Stimulated activated naive CD4-positive, alpha-beta T cell treated with Interleukin-2 at 50 U/mL for 16 hours (primary cell): Measurements from ENCODE around the gene SPATA45.
"Not testable (repeated sequence)": the region's sequence is repeated elsewhere in the genome, so short reads cannot be mapped to it uniquely, and the experiment has no call there.

Experiments
- DNase-seq: peaks from one replicate; lab custom pipeline; 2025; lab: John Stamatoyannopoulos, UW

The SPATA45 gene

DNA sequence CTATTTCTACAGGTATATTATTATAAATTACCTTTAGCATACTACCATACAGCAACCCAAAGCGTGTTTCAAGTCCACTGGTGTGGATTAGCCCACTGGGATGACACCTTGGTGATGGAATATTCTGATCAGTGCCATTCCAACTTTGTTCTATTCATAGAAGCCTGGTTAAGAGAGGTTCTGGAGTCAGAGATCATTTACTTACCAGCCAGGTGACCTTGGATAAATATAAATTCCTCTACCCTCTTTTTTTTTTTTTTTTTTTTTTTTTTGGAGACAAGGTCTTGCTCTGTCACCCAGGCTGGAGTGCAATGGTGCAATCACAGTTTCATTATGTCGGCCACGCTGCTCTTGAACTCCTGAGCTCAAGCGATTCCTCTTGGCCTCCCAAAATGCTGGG, at the start of gene SPATA45:
SPATA45 (minus strand) TSS at position 101 of the 400 bp plus-strand sequence. CDS start 11,500 bp downstream, outside the sequence.
- DNase-seq = no peak

DNA sequence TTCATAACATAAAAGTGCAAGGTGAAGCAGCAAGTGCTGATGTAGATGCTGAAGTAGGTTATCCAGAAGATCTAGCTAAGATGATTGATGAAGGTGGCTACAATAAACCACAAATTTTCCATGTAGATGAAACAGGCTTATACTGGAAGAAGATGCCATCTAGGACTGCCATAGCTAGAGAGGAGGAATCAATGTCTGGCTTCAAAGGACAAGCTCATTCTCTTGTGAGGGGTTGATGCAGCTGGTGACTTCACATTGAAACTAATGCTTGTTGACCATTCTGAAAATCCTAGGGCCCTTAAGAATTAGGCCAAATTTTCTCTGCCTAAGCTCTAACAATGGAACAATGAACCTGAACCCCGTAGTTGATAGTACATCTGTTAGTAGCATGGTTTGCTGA, 44.7 kb upstream of the SPATA45 start:
- DNase-seq = no peak

DNA sequence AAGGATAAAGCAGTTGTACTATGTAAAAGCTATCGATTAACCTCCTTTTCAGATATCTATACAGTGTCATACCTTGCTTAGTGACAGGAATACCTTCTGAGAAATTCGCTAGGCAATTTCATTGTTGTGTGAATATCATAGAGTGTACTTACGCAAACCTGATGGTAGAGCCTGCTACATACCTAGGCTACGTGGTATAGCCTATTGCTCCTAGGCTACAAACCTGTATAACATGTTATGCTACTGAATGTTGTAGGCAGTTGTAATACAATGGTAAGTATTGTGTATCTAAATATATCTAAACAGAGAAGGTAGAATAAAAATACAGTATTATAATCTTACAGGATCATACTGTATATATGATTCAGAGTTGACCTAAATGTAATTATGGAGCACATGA, 37.1 kb upstream of the SPATA45 start:
- no peak for DNase-seq

DNA sequence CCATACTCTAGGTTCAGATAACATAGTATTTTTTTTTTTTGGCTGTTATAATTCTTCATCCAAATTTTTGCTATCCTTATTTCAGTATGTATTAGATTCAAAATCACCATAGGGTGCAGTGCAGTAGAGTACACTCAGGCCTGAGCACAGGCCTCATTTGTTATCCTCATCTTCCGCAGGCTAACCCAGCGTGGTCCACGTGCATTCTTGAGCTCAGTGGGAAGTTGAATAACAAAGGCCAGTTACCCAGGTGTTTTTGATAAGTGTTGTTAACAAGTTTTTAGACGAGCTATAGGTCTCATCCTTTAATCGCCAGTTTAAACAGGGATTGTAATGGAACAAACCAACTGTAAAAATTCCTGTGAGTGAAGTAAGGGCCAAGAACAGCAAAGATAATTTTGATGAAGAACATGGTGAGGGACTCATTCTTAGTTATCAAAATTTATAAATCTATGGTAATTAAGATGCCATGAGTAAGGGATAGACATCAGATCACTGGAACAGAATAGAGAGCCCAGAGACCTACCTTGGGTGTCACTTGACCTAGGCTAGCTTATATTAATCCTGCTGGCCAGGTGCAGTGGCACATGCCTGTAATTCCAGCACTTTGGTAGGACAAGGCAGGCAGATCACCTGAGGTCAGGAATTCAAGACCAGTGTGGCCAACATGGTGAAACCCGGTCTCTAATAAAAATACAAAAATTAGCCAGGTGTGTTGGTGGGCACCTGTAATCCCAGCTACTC, 32.7 kb upstream of the SPATA45 start:
- no peak for DNase-seq

- DNase-seq = no peak
Observed at GRCh38 chr1:212878418-212878817, 31.0 kb upstream of the SPATA45 start.

DNA sequence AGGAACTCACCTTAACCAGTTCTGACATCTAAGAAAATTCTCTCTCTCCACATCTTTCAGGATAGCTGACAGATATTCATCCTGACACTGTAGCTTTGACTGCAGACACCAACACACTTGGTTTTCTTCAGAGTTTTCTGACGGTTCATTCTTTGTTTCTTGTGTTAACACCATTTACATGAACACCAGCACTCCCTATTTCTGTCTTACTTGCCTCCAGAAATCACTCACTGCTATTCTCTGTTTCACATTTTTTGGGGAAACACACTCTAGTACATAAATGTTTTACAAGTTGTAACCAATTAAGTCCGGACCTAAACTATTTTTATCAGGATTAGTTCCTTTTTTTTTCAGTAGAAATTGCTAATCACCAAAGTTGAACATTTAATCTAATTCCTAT, 26.1 kb upstream of the SPATA45 start:
- DNase-seq = no peak

- DNase-seq = no peak
Observed at GRCh38 chr1:212871976-212872375, 24.5 kb upstream of the SPATA45 start.

- DNase-seq = no peak
Observed at GRCh38 chr1:212867192-212867591, 19.7 kb upstream of the SPATA45 start.

GRCh38 chr1:212864201-212864600, 16.8 kb upstream of the SPATA45 start:
- no peak for DNase-seq

DNA sequence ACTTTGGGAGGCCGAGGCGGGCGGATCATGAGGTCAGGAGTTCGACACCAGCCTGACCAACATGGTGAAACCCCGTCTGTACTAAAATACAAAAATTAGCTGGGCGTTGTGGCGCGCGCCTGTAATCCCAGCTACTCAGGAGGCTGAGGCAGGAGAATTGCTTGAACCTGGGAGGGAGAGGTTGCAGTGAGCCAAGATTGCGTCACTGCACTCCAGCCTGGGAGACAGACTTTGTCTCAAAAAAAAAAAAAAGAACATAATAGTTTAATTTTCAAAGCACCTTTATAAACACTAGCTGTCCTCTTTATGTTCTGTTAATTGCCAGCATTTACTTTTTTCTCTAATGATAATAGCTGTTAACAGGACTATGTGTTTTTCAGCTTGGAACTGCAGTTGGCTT, 15.9 kb upstream of the SPATA45 start:
- DNase-seq = not testable (repeated sequence)

DNA sequence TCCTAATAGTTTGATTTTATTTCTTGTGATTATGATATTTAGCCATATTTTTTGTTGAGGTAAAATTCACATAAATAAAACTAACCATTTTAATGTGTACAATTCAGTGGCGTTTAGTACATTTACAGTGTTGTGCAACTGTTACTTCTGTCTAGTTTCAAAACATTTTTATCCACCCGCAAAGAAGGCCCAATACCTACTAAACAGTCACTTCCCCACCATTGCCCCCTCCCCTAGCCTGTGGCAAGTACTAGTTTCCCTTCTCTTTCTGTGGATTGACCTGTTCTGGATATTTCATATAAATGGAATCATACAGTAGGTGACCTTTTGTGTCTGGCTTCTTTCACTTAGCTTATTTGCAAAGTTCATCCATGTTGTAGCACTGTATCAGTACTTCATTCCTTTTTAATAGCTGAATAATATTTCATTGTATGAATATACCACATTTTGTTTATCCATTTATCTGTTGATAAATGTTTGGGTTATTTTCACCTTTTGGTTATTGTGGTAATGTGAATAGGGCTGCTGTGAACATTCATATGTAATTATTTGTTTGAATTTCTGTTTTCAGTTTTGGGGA, 14.8 kb upstream of the SPATA45 start:
- no peak for DNase-seq

DNA sequence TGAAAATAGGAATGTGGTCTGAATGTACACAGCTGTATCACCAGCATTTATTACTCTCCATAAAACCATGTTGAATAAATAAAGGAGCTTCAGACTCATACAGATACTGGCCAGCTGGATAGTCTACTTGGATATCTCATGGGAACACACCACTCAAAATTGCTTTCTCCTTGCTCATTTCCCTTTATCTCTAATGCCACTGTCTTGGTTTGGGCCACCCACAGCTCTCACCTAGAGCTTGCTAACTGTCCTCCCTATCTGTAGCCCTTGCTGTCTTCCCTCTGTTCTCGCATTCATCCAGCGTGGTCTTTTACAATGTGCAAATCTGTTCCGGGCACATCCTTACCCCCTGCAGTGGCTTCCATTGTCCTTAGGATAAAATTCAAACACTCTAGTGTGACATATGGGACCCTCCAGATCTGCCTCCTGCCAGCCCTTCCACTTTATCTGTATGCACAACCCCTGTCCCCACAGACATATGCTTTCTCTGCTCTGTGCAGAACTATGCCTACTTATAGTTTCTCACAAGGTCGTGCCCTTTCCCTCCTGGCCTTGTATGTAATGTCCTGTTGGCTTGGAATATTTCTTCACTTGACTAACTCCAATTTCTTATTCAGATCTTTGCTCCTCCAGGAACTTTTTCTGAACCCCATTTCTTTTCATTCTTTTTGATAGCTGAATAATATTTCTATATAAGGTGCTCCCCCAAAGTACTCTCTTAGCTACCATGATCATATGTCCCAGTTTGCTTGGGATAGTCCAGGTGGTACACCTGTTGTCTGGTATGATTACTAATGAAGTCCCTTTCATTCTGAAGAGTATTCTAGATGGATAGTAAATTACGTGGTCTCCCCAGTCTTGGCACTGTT, 13.5 kb upstream of the SPATA45 start:
- no peak for DNase-seq

DNA sequence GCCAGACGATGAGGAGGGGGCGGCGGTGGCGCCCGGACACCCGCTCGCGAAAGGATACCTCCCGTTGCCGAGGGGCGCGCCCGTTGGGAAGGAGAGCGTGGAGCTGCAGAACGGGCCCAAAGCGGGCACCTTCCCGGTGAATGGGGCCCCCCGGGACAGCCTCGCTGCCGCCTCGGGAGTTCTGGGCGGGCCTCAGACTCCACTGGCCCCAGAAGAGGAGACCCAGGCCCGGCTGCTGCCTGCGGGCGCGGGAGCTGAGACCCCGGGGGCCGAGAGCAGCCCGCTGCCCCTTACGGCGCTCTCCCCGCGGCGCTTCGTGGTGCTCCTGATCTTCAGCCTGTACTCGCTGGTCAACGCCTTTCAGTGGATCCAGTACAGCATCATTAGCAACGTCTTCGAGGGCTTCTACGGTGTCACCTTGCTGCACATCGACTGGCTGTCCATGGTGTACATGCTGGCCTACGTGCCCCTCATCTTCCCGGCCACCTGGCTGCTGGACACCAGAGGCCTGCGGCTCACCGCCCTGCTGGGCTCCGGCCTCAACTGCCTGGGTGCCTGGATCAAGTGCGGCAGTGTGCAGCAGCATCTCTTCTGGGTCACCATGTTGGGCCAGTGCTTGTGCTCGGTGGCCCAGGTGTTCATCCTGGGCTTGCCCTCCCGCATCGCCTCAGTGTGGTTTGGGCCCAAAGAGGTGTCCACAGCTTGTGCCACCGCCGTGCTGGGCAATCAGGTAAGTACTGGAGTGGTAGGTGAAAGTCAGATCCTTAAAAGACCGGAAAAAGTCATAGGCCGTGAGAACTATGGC, 11.2 kb upstream of the SPATA45 start:
- DNase-seq = no peak

GRCh38 chr1:212857992-212858460, 10.6 kb upstream of the SPATA45 start, which contains the start of gene FLVCR1:
TSS of gene FLVCR1 (plus strand) at chr1:212858275. CDS start at chr1:212858453, 178 bp downstream.
- DNase-seq = peak; percentile 95

DNA sequence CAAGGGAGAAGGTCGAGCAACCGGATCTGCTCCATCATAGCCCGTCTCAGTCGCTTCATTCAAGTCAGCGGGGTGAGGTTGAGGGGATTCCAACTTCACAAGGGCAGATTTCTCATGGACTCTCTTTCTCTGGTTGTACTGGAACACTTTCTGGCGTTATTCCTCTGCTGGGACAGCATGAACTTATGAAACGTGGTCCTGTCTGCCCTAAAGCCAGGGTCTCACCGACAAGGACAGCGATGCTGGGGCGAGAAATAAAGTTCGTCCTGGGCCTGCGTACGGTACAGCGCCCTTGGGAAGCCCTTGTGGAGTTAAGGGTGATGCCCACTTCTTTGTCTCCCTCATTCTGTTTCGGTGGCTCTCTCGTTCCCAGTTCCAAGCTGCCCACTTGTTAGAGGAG, 9.3 kb upstream of the SPATA45 start:
- no peak for DNase-seq

DNA sequence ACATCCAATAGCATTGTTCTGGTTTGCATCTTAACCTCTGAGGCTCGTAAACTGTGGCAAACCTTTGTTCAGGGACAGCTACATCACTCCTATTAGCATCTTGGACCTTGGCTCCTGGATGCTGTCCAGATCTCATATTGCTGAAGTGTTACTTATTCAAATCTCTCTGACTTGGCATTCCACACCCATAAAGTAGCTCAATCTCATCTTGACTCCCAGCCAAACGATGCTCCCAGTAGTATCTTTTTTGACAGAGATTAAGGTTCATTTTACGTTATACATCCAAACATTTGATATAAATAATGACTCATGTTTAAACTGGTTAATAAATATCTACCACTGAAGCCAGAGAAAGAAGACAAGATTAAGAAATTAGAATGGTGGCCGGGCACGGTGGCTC, 6.2 kb upstream of the SPATA45 start:
- no peak for DNase-seq

DNA sequence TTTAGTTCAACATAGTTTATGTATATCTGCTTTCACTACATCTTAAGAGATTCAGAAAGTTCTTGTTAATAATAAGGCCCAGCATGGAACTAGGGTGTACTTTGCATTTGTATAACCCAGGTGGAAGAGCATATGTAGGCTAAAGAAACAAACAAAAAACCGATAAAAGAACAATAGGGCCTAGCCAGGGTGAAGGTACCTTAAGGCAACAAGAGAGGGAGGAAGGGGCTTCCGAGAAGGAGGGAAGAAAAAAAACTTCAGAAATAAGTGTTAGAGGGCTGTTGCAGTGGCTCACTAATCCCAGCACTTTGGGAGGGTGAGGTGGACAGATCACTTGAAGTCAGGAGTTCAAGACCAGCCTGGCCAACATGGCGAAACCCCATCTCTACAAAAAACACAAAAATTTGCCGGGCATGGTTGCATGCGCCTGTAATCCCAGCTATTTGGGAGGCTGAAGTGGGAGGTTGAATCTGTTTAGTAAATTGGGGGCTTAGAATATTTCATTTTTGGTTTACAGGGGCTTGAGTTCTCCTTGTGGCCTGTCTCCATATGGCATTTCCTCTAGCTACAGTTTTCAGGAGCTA, 4.7 kb upstream of the SPATA45 start:
- DNase-seq = no peak

DNA sequence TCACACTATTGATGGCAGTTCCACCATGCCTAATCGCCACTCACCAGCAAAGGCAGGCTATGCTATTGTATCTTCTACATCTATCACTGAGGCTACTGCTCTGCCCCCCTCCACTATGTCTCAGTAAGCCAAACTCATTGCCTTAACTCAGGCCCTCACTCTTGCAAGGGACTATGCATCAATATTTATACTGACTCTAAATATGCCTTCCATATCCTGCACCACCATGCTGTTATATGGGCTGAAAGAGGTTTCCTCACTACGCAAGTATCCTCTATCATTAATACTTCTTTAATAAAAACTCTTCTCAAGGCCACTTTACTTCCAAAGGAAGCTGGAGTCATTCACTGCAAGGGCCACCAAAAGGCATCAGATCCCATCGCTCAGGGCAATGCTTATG, 2.9 kb downstream of the SPATA45 start:
- DNase-seq = not testable (repeated sequence)

- DNase-seq = no peak
Observed at GRCh38 chr1:212838145-212838544, 9.3 kb downstream of the SPATA45 start.

- DNase-seq = not testable (repeated sequence)
Observed at GRCh38 chr1:212833211-212834207, 13.9 kb downstream of the SPATA45 start.
